ENCODE data around the gene PLD6. TPM values are rescaled to one million over a fixed set of nuclear protein-coding genes. Genes with fewer than 3 reads are reported as not detected.

PLD6 gene
- total RNA-seq, 2 donors from 2014 or later: 9.5 to 26.4 TPM

DNA sequence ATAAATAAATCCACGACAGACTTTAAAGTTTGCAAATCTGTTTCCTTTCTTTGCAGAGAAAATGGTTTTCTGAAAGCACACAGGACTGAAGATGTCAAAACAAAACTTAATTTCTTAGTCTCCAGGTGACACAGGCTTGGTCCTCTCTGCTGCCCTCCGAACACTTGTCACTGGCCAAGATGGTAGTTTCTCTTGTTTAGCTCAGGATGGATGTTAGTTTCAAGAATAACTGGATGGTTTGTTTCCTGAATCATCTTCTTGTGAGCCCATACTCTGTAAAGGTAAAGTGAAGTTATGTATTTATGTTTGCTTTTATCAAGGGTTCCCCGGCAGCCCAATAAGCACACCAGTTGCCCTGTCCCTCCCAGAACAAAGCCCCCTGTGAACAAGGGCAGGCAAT lies 40.7 kb upstream of the PLD6 start:
- TF ChIP-seq, protein P1, sequence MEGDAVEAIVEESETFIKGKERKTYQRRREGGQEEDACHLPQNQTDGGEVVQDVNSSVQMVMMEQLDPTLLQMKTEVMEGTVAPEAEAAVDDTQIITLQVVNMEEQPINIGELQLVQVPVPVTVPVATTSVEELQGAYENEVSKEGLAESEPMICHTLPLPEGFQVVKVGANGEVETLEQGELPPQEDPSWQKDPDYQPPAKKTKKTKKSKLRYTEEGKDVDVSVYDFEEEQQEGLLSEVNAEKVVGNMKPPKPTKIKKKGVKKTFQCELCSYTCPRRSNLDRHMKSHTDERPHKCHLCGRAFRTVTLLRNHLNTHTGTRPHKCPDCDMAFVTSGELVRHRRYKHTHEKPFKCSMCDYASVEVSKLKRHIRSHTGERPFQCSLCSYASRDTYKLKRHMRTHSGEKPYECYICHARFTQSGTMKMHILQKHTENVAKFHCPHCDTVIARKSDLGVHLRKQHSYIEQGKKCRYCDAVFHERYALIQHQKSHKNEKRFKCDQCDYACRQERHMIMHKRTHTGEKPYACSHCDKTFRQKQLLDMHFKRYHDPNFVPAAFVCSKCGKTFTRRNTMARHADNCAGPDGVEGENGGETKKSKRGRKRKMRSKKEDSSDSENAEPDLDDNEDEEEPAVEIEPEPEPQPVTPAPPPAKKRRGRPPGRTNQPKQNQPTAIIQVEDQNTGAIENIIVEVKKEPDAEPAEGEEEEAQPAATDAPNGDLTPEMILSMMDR (IDR thresholded peaks at IDR 0.05): no peak
- no peak for TF ChIP-seq POLR2AphosphoS5 (IDR thresholded peaks at IDR 0.05)
- TF ChIP-seq POLR2A (IDR thresholded peaks at IDR 0.05): no peak
- H3K27ac ChIP-seq: no peak overlapping the region
- 87% methylated on average over 3 of the region's 3 CpGs for WGBS
- H3K4me1 ChIP-seq (replicated peaks): no peaks in the 10 kb centered on the region
- intact Hi-C loops (cut with DNase I): no loop called here
- H3K4me3 ChIP-seq: no peak overlapping the region
- peaks cover 0 to 5% of the 10 kb centered on the region in 2 donors for H3K36me3 ChIP-seq
- H3K27me3 ChIP-seq (replicated peaks; ENCODE audit: insufficient read depth): no peaks in the 10 kb centered on the region
- H3K9me3 ChIP-seq: no peaks in the 10 kb centered on the region
- no peak for DNase-seq (ENCODE audit: low spot score)

- 88% methylated on average over 6 of the region's 6 CpGs for WGBS
- no peaks in the 10 kb centered on the region for H3K9me3 ChIP-seq
- intact Hi-C loops (cut with DNase I): no loop called here
- H3K27ac ChIP-seq: no peak overlapping the region
- no peak for DNase-seq (ENCODE audit: low spot score)
- H3K4me1 ChIP-seq (replicated peaks): no peaks in the 10 kb centered on the region
- TF ChIP-seq, protein P1 (IDR thresholded peaks at IDR 0.05): no peak
- TF ChIP-seq POLR2A (IDR thresholded peaks at IDR 0.05): no peak
- no peak overlapping the region for H3K4me3 ChIP-seq
- no peaks in the 10 kb centered on the region for H3K27me3 ChIP-seq (replicated peaks; ENCODE audit: insufficient read depth)
- H3K36me3 ChIP-seq: no peaks in the 10 kb centered on the region
Measured at GRCh38 chr17:17243163-17243562, 37.0 kb upstream of the PLD6 start.

DNA sequence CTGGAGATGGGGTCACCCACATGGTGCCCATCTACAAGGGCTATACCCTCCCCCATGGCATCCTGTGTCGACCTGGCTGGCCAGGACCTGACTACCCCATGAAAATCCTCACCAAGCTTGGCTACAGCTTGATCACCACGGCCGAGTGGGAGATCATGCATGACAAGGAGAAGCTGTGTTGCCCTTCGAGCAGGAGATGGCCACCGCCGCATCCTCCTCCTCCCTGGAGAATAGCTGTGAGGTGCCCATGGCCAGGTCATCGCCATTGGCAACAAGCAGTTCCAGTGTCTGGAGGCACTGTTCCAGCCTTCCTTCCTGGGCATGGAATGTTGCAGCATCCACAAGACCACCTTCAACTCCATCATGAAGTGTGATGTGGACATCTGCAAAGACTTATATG lies 36.1 kb upstream of the PLD6 start:
- no peaks in the 10 kb centered on the region for H3K36me3 ChIP-seq
- H3K9me3 ChIP-seq: no peaks in the 10 kb centered on the region
- no peaks in the 10 kb centered on the region for H3K27me3 ChIP-seq (replicated peaks; ENCODE audit: insufficient read depth)
- H3K27ac ChIP-seq: no peak overlapping the region
- no peak for DNase-seq (ENCODE audit: low spot score)
- WGBS: 95% methylated on average over 7 of the region's 7 CpGs
- H3K4me1 ChIP-seq (replicated peaks): no peaks in the 10 kb centered on the region
- TF ChIP-seq, protein P1 (IDR thresholded peaks at IDR 0.05): no peak
- no peak for TF ChIP-seq POLR2A (IDR thresholded peaks at IDR 0.05)
- TF ChIP-seq POLR2AphosphoS5 (IDR thresholded peaks at IDR 0.05): no peak
- intact Hi-C loops (cut with DNase I): no loop called here
- no peak overlapping the region for H3K4me3 ChIP-seq

DNA sequence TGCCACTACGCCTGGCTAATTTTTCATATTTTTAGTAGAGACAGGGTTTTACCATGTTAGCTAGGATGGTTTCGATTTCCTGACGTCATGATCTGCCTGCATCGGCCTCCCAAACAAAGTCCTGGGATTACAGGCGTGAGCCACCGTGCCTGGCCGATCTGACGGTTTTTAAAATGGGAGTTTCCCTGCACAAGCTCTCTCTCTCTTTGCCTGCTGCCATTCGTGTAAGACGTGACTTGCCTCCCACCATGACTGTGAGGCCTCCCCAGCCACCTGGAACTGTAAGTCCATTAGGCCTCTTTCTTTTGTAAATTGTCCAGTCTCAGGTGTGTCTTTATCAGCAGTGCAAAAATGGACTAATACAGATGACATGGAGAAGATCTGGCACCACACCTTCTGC lies 35.5 kb upstream of the PLD6 start:
- intact Hi-C loops (cut with DNase I): no loop called here
- WGBS: 77% methylated on average over 10 of the region's 10 CpGs
- H3K4me3 ChIP-seq: no peak overlapping the region
- H3K9me3 ChIP-seq: no peaks in the 10 kb centered on the region
- DNase-seq (ENCODE audit: low spot score): no peak
- no peaks in the 10 kb centered on the region for H3K36me3 ChIP-seq
- H3K4me1 ChIP-seq (replicated peaks): no peaks in the 10 kb centered on the region
- TF ChIP-seq, protein P1 (IDR thresholded peaks at IDR 0.05): no peak
- TF ChIP-seq POLR2AphosphoS5 (IDR thresholded peaks at IDR 0.05) (no peak), POLR2A (IDR thresholded peaks at IDR 0.05) (no peak)
- no peaks in the 10 kb centered on the region for H3K27me3 ChIP-seq (replicated peaks; ENCODE audit: insufficient read depth)
- H3K27ac ChIP-seq: no peak overlapping the region

GRCh38 chr17:17239832-17240231 lies 33.7 kb upstream of the PLD6 start:
- TF ChIP-seq, protein P1 (IDR thresholded peaks at IDR 0.05): no peak
- TF ChIP-seq POLR2A (IDR thresholded peaks at IDR 0.05): no peak
- no peak for TF ChIP-seq POLR2AphosphoS5 (IDR thresholded peaks at IDR 0.05)
- no peak overlapping the region for H3K4me3 ChIP-seq
- no peaks in the 10 kb centered on the region for H3K27me3 ChIP-seq (replicated peaks; ENCODE audit: insufficient read depth)
- no peaks in the 10 kb centered on the region for H3K9me3 ChIP-seq
- H3K36me3 ChIP-seq: no peaks in the 10 kb centered on the region
- H3K27ac ChIP-seq: no peak overlapping the region
- WGBS: 83% methylated on average over 1 of the region's 1 CpG
- H3K4me1 ChIP-seq (replicated peaks): peaks cover 3% of the 10 kb centered on the region
- intact Hi-C loops (cut with DNase I): loop anchor here (5.0 kb wide), 1 partner anchor 98 kb away; no protein-coding TSS in a partner anchor
- no peak for DNase-seq (ENCODE audit: low spot score)

Data from prostate gland (tissue), 2 donors.